NCI-H1092 (cell line): Measurements from ENCODE around the gene SMAD4.
"Not testable (repeated sequence)": the region's sequence is repeated elsewhere in the genome, so short reads cannot be mapped to it uniquely, and the experiment has no call there.

Experiments used
- DNase-seq: peaks from one replicate; lab custom pipeline; 2025; lab: John Stamatoyannopoulos, UW

The SMAD4 gene

GRCh38 chr18:51029694-51030536 lies at the start of gene SMAD4:
SMAD4 (plus strand) TSS chr18:51030213; CDS start chr18:51047047, 16,834 bp downstream.
- peak; percentile 98 for DNase-seq

- no peak for DNase-seq
These were observed 48.6 kb upstream of the SMAD4 start for GRCh38 chr18:50981381-50981780.

- no peak for DNase-seq
These were observed 47.8 kb upstream of the SMAD4 start for GRCh38 chr18:50982086-50982801.

- DNase-seq: no peak
These were observed 47.2 kb upstream of the SMAD4 start for GRCh38 chr18:50982802-50983179.

GRCh38 chr18:50986360-50987087 lies 43.5 kb upstream of the SMAD4 start:
- no peak for DNase-seq

GRCh38 chr18:50987261-50987660 lies 42.8 kb upstream of the SMAD4 start:
- DNase-seq: no peak

- no peak for DNase-seq
These were observed 40.3 kb upstream of the SMAD4 start for GRCh38 chr18:50989711-50990110.

- DNase-seq: no peak
These were observed 37.7 kb upstream of the SMAD4 start for GRCh38 chr18:50992351-50992762.

- DNase-seq: no peak
These were observed 36.0 kb upstream of the SMAD4 start for GRCh38 chr18:50994031-50994430.

GRCh38 chr18:51003174-51003573 lies 26.8 kb upstream of the SMAD4 start:
- DNase-seq: not testable (repeated sequence)

- DNase-seq: no peak
These were observed 23.8 kb upstream of the SMAD4 start for GRCh38 chr18:51006061-51006818.

- DNase-seq: no peak
These were observed 22.8 kb upstream of the SMAD4 start for GRCh38 chr18:51006948-51007789.

GRCh38 chr18:51007790-51008139 lies 22.2 kb upstream of the SMAD4 start:
- no peak for DNase-seq

- peak; percentile 53 for DNase-seq
These were observed 20.9 kb upstream of the SMAD4 start for GRCh38 chr18:51009072-51009471.

GRCh38 chr18:51010218-51010617 lies 19.8 kb upstream of the SMAD4 start:
- DNase-seq: no peak

GRCh38 chr18:51011709-51012108 lies 18.3 kb upstream of the SMAD4 start:
- no peak for DNase-seq

- no peak for DNase-seq
These were observed 17.6 kb upstream of the SMAD4 start for GRCh38 chr18:51012441-51012840.

GRCh38 chr18:51013259-51013658 lies 16.8 kb upstream of the SMAD4 start:
- no peak for DNase-seq

- DNase-seq: no peak
These were observed 12.7 kb upstream of the SMAD4 start for GRCh38 chr18:51017140-51017879.

- no peak for DNase-seq
These were observed 9.5 kb upstream of the SMAD4 start for GRCh38 chr18:51020536-51020935.
